A549 treated with Hydrocortisone at 1 μM for 4 hours (cell line): ENCODE measurements around the gene PANK1. TPM values are rescaled to one million over a fixed set of nuclear protein-coding genes. Genes with fewer than 3 reads are reported as not detected.

Source experiments
- total RNA-seq: library from RNA; stranded (reverse); fragments of 200-300 nt; extraction: Qiagen RNA extraction; gene quantifications from 5 replicates; pipeline ENCODE4 v1.2.3, GENCODE V29; 2022

The PANK1 gene
- 5.9 to 7.3 TPM (median 6.2 TPM) in 5 replicates for total RNA-seq

GRCh38 chr10:89644967-89645741 lies at the start of gene PANK1:
Gene PANK1 (minus strand): TSS chr10:89645242. CDS start chr10:89644891, 351 bp downstream.

GRCh38 chr10:89535171-89536012 lies 109.7 kb downstream of the PANK1 start, which contains the start of gene SLC16A12:
Gene SLC16A12 (minus strand): TSS chr10:89535594. CDS start chr10:89462578, 73,016 bp downstream.

Other genes with a start within 250 kb of the PANK1 start
- 7.7 to 13.5 TPM (median 9.2 TPM) in 5 replicates for gene IFIT5, start 230.7 kb downstream of the PANK1 start, total RNA-seq
- 0.43 to 0.89 TPM (median 0.55 TPM) in 5 replicates for gene SLC16A12, start 109.6 kb downstream of the PANK1 start, total RNA-seq
- gene KIF20B, start 56.3 kb upstream of the PANK1 start, total RNA-seq, result 11.9 to 19.2 TPM (median 13.5 TPM) in 5 replicates